Dedifferentiated amniotic fluid mesenchymal stem cell (primary cell): ENCODE data around the gene MYB.

Experiments
- DNase-seq: peaks from one replicate; pipeline ENCODE4 v3.0.0-alpha.2; 2016; ENCODE audit errors: extremely low spot score

Gene MYB

GRCh38 chr6:135187372-135187771 lies 6.3 kb downstream of the MYB start:
- no peak for DNase-seq

DNA sequence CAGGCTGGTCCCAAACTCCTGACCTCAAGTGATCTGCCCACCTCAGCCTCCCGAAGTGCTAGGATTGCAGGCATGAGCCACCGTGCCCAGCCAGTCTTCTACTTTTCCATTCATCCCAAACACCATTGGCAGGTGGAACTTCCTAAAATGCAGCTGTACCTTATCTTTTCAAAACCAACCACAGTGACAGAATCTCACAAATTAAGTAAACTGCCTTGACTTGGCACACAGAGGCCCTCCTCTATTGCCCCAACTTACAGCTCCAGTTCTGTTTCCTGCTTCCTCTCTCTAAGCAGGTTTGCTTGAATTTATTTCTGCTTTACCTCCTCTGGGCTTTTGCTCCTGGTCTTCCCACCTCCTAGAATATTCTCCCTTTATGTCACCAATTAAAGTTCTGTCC lies 7.6 kb downstream of the MYB start:
- DNase-seq = no peak

DNA sequence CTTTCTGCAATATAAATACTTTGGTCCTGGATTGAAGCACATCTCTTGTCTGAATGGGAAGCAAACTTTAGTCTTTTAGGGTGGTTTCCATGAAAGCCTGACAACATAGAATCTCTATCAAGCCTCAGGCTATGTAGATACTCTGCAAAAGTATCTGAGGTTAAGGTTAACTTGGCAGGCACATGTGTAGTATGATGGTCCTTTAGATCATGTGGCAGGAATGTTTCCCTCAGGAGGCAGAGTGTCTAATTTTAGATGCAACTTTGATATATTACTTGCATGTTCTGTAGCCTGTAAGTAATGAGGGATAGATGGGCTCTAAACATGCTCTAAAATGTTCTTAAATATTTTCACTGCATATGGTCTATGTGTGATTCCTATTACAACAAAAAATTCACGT lies 8.2 kb downstream of the MYB start:
- no peak for DNase-seq

GRCh38 chr6:135191508-135192255 lies 10.6 kb downstream of the MYB start:
- no peak for DNase-seq

DNA sequence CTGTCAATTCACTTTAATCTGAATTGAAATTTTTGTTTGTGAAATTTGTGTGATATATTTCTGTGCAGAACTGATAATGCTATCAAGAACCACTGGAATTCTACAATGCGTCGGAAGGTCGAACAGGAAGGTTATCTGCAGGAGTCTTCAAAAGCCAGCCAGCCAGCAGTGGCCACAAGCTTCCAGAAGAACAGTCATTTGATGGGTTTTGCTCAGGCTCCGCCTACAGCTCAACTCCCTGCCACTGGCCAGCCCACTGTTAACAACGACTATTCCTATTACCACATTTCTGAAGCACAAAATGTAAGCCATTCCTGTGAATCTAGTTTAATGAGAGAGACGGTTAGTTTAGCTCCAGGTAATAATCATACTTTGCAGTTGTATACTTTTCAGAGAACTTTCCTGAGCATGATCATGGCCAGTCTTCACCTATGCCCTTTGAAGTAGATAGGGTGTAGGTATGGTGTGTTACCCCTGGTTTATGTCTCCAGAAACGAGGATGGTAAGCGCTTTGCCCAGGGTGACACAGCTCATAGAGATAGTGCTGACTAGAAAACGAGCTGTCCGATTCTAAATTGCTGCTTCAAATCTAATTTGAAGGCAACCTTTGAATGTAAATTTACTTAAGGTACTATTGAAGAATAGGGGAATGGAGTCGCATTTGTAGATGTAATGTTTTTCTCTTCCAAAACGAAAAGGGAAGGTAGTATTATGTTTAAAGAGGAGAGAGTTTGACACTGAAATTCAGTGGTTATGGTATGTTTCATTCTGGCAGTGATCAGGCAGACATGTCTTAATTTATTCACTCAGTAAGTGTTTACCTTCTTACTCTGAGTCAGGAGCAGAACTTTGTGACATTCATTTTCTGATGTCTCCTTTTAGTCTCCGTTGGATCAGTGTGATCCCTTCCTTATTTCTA lies 11.4 kb downstream of the MYB start:
- no peak for DNase-seq

GRCh38 chr6:135193221-135193620 lies 12.1 kb downstream of the MYB start:
- DNase-seq = no peak

- DNase-seq = no peak
These were observed 13.9 kb downstream of the MYB start for GRCh38 chr6:135195041-135195440.

DNA sequence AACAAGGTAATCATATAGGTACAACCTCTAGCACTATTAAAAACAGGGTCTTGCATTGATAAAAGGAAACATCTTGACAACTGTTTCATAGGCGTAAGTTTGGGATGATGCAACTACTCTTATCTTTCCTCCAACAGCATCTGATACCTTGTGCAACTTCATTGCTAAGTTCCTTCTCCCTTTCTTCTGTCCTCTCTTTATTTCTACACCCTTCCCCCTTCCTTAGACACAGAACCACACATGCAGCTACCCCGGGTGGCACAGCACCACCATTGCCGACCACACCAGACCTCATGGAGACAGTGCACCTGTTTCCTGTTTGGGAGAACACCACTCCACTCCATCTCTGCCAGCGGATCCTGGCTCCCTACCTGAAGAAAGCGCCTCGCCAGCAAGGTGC lies 14.4 kb downstream of the MYB start:
- no peak for DNase-seq

- DNase-seq = no peak
These were observed 15.8 kb downstream of the MYB start for GRCh38 chr6:135196739-135197510.

- DNase-seq = no peak
These were observed 21.7 kb downstream of the MYB start for GRCh38 chr6:135202836-135203235.

DNA sequence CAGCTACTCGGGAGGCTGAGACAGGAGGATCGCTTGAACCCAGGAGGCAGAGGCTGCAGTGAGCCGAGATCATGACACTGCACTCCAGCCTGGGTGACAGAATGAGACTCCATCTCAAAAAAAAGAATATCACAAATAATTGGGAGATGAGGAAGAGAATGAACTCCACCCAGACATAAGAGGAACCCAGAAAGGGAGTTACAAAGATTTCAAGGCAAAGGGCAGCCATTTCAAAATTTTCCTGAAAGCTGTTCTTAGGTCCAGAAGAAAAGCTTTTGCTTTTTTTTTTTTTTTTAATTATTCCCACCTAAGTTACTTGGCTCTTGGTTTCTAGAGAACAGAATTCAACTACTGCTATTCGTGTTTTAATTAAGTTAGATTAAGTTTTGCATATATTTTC lies 23.8 kb downstream of the MYB start:
- no peak for DNase-seq

DNA sequence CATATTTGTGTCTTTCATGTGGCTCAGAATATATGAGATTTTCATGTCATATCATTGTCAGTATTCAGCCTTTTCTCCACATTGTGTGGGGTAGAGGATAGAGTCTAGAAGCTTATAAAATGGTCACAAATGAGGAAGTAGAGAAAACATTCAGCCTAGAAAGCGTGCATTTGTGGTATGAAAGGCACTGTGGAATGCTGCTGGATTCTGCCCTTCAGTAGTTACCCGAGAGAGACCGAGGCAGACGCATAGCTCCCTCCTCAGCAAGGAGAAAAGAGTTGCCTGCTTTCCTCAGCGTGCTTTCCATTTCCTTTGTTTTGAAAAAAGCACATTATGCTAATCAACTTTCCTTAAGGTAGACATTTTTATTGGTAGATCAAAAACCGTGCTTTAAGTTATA lies 28.7 kb downstream of the MYB start:
- DNase-seq = no peak

DNA sequence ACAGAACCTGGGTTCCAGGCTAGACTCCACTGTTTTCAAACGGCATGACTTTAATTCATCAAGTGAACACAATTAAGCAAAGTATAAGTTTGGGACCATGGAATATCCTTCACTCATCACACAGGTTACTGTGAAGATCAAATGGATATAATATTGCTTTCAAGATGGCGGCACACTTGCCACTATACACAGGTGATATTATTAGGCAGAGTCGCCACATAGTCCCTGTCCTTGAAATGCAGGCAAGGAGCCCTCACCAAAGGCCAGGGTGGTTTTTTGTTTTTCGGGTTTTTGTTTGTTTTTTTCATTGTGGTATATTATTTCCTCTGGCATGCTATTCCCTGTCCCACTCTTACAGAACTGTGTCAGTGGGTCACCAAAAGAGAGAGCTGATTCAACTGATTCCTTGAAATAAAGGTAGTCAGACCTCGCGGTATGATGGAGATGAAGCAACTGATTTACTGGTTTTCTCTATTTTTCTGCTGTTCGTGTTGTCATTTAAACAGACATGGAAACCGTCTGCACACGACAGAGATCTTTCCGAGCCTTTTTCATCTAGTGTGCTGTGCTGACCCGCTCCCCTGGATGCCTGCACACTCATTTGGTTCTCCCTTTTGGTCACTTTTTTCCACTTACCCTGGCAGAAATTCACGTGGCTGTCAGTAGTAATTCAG lies 29.7 kb downstream of the MYB start:
- DNase-seq = no peak

DNA sequence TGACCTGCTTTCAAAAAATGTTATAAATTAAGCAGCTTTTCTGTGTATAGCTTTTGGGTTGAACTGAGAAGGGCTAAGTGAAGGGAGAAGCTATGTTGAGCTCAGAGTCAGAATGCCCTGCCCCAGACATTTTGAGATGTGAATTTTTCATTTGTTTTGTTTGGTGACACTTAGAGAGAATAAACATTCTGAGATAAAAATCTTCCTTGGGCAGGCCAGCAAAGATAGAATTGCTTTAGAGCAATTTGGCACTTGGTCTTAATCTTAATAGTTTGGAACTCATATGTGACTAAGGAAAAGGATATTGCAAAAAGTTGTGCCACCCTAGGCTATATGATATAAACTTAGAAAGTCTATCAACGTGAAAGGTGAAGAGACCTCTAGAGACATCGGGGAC lies 30.2 kb downstream of the MYB start:
- no peak for DNase-seq

DNA sequence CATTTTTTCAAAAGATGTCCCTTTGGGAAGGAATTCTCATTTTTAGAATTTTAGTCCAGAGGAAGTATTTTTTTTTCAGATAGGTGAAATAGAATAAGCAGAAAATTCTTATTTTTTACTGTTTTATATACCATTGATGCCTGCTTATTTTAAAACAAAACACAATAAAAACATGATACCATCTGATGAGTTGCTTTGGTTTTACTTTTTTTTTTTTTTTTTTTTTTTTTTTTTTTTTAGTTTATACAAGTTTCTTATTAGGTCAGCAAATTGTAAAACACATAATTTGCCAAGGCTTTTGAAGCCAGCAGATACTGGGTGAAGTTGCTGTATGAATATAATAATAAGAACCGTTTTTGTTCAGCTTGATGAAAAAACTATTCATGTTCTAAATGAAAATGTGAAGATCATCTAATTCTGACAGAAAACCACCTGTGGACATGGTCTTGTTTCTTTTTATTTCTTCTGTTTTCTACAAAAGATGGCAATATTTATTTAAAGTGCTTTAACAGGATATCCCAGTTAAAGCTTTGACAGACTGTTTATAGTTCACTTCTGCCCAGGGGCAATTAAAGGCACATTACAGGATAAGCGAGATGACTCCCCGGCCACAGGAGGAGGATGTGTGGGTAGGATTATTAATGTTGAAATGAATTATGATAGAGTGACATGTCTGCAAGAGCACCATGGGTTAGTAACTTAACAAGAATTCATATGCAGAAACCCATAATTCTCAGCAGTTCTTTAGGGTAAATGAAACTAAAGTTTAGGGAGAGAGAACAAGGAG lies 31.1 kb downstream of the MYB start:
- DNase-seq = no peak

DNA sequence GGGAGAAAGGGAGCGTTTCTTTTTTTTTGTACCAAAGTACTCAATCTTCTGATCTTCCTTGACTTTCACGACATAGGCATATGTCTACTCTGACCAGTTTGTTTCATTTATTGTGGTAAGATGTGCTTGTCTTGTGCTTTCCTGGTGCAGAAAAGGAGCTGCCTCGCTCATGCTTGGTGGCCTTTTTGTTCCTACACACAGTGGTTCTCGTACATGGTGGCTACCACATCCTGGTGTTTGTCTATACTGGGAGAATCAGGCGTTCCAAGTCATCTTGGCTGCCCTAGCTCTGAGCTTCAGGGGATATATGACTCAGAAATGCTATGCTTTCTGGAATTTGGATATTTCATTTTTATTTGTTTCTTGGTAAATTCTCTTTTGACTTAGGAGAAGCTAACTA lies 31.8 kb downstream of the MYB start:
- DNase-seq = peak; percentile 45

- no peak for DNase-seq
These were observed 32.5 kb downstream of the MYB start for GRCh38 chr6:135213616-135214015.

DNA sequence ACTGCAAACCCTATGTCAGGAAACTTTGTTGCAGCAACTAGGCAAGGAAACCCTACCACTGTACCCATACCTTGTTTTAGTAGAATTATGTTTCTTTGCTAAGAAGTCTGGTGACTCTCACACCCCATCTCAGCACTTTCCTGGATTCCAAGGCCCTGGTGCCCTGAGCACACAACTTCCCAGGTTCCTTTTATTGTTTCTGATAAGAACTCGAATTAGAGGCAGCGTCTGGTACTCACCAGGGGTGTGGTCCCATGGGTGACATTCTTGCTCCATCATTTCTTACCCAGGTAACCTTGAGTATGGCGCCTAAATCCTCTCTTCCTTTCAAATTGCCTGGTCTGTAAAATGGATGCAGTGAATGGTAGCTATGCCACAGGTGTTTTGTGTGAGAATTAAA lies 34.1 kb downstream of the MYB start:
- no peak for DNase-seq

DNA sequence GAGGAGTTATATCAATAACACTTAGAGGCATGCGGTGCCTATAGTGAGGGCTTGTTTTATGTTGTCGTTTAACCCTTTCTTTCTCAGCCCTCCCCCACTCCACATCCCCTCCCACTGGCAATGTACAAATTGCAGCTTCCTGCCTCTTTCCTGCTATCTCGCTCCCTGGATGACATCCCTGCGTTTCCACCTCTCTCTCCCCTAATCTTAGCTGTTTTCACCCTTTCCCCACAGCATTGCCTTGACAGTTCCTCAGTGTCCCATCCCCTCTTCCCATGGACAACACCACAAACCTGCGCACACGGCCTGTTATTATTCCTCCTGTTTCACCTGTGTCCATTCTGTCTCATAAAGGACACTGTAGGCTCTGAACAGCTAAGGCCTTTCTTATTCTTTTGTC lies 34.5 kb downstream of the MYB start:
- DNase-seq = no peak

DNA sequence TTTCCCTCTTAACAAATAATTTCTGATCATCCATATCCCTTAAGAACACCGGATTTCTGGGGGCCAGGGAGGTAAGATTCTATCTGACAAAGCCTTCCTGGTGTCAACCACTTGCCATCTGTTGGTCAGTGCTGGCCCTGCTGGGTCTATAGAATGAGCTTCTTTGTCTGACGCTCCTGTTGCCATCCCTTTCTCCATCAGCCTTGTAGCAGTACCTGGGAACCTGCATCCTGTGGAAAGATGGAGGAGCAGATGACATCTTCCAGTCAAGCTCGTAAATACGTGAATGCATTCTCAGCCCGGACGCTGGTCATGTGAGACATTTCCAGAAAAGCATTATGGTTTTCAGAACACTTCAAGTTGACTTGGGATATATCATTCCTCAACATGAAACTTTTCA lies 36.6 kb downstream of the MYB start:
- DNase-seq = no peak

DNA sequence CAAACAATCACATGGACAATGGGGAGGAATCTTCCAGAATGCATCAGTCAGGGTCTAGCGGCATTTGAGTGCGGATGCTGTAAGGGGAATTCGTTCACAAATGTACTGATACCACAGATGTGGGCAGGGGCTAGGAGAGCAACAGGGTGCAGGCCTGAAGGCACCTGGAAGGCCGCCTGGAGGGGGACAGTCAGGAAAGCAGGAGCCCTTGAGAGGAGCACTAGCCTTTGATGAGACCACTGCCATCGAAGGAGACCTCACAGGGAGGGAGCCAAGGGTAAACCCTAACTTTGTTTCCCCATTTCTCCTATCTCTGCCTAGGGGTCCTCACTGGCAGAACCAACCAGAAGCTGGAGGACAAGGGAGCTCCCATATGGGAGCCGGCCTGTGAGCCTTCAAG lies 38.2 kb downstream of the MYB start:
- no peak for DNase-seq
